Retinal pigment epithelial cell (primary cell): Measurements from ENCODE around the gene PTPN13.

ENCODE experiments used
- DNase-seq: peaks from one replicate; pipeline ENCODE4 v3.0.0-alpha.2; 2010; ENCODE audit warnings: low read depth
- H3K4me3 ChIP-seq: 2 replicates; pipeline ENCODE4 v1.5.1; 2011; ENCODE audit warnings: mild to moderate bottlenecking, low read length, control low read depth, moderate library complexity
- TF ChIP-seq, protein P1 (sequence below): conservative IDR thresholded peaks from 2 replicates; pipeline ENCODE4 v1.5.1; 2011; ENCODE audit warnings: low read depth, low read length, control low read depth, inconsistent platforms

Gene PTPN13

DNA sequence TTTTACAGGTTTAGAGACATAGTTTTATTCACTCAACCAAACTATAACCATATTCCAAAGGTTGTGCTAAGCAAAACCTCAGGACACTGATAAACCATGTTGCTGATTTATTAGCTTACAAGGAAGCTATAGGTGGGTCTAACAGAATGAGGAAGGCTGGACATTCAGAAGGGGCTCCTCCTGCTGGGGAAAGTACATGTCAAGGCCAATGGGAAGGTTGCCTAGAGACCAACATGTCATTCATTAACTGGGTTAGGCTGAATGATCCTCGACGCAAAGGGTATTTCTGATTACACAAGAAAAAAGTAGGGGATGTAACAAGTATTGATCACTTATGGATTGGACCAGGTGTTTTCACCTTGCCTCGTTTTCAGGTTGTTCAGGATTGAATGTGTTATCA is 224.7 kb downstream of the PTPN13 start:
- no peak overlapping the region for H3K4me3 ChIP-seq
- TF ChIP-seq, protein P1, sequence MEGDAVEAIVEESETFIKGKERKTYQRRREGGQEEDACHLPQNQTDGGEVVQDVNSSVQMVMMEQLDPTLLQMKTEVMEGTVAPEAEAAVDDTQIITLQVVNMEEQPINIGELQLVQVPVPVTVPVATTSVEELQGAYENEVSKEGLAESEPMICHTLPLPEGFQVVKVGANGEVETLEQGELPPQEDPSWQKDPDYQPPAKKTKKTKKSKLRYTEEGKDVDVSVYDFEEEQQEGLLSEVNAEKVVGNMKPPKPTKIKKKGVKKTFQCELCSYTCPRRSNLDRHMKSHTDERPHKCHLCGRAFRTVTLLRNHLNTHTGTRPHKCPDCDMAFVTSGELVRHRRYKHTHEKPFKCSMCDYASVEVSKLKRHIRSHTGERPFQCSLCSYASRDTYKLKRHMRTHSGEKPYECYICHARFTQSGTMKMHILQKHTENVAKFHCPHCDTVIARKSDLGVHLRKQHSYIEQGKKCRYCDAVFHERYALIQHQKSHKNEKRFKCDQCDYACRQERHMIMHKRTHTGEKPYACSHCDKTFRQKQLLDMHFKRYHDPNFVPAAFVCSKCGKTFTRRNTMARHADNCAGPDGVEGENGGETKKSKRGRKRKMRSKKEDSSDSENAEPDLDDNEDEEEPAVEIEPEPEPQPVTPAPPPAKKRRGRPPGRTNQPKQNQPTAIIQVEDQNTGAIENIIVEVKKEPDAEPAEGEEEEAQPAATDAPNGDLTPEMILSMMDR, result peak; percentile 14
- DNase-seq, result no peak

DNA sequence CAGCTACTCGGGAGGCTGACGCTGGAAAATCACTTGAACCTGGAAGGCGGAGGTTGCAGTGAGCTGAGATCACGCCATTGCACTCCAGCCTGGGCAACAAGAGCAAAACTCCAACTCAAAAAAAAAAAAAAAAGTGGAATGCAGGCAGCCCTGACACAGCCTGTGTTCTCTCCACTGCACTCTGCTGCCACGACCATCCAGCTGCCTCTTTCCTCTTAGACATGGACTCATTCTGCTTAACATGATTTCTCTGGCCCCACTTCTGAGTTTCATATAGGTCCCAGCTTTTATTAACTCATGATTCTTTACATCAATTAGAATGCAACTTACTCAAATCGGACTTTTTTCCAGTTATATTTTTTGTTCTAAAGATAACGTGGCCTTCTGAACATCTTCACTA is 225.4 kb downstream of the PTPN13 start:
- TF ChIP-seq, protein P1, result no peak
- no peak overlapping the region for H3K4me3 ChIP-seq
- no peak for DNase-seq

DNA sequence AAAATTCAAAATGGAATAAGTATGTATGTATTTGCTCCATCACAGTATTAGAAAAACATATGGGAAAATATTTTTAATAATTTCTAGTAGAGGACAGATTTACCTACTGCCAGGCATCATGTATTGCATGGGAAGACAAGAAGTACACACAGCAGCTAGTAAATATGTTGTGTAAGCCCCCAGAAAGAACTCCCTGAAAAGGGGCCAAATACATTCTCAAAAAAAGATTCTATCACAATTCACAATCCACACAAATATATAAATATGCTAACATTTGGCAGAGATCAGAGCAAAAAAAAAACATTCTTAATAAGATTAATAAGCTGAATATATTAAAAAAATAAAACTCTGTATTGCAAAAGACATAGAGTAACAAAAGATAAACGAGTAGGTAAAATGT is 227.0 kb downstream of the PTPN13 start:
- H3K4me3 ChIP-seq, result no peak overlapping the region
- TF ChIP-seq, protein P1, result no peak

DNA sequence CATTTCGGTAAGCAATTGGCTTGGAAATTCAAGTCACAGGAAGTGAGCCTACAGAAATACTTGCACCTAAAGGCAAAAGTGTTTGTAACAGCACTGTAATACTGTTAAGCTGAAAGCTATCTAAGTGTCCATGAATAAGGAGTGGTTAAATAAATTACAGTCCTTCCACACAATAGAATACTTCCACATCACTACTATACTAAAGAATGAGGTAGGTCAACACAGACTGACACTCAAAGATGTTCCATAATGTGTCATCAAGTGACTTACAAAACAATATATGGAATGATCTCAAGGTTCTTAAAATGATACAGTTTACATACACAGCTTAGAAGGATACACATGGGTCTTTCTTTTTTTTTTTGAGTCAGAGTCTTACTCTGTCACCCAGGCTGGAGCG is 228.0 kb downstream of the PTPN13 start:
- H3K4me3 ChIP-seq, result no peak overlapping the region
- DNase-seq, result no peak
- TF ChIP-seq, protein P1, result no peak

More for the DNA sequence above, 227.0 kb downstream of the PTPN13 start:
- no peak for DNase-seq

DNA sequence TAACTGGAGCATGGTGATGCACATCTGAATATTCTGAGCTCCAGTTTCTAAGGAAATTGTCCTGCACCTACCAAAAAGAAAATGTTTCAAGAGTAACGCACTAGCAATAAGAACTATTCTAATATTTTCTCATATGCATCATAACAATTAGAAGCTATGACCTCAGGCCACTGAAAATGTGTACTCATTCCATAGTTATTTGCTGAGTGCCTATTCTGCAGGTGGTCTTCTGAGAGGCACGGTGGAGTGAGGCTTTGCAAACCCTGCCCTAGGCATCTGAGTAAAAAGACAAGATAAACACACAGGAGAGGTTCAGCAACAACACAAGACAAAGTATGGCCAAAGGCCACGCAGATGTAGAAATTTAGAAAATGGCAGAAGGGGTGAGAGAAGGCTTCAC is 231.4 kb downstream of the PTPN13 start:
- TF ChIP-seq, protein P1, result no peak
- no peak overlapping the region for H3K4me3 ChIP-seq
- no peak for DNase-seq

DNA sequence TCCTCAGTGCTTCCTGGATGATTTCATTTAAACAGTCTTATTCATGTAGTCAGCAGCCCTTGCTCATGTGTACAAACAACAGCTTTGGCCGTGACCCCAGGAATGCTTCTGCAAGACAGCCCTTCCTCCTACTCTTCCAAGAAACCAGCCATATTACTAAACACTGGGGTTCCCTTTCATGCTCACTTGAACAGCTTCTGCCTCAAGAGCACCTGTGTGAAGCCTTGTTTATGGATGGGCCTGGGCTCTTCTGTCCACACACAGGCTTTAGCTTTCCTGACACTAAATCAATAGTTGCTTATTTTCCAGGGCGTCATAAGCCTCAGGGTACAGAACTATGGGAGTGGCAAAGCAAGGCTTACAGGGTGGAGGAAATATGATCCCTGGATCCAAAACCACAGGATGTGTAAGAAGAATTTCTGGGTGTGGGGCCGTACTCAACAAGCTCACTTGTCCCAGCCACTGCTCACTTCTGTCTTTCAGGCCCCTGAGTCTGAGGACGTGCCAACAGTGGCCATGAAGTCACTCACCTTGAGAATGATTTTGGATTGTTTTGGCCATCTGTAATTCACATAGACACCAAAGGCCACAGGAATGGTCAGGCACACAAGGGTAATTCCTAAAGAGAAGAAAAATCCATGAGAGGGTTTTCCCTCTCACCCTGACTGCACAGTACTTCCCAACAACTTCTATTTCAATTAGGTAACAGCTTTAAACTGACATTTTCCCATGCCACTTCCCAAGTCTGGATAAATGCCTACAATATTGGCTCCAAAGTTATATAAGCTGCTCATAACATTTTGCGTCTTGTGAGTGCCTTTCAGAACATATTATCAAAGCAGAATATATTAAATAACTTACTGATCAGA is 237.4 kb downstream of the PTPN13 start:
- no peak overlapping the region for H3K4me3 ChIP-seq
- peak; percentile 76 for DNase-seq
- TF ChIP-seq, protein P1, result no peak

DNA sequence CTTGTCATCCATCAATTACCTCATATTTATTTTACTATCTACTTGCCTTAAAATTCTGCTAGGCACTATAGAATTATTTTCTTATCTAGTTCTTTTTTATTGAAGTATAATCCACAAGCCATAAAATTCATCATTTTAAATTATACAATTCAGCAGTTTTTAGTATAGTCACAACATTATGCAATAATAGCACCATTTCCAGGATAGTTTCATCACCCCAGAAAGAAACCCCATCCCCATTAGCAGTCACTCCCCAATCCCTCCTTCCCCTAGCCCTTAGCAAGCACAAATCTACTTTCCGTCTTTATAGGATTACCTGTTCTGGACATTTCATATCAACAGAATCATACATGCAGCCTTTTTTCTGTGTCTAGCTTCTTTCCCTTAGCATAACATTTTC is 239.5 kb downstream of the PTPN13 start:
- no peak for DNase-seq
- TF ChIP-seq, protein P1, result no peak
- no peak overlapping the region for H3K4me3 ChIP-seq
